Measurements from ENCODE around the gene PRDM2.
A peak's percentile ranks its signal among the peaks of the same experiment; 100 is the strongest.

The PRDM2 gene

DNA sequence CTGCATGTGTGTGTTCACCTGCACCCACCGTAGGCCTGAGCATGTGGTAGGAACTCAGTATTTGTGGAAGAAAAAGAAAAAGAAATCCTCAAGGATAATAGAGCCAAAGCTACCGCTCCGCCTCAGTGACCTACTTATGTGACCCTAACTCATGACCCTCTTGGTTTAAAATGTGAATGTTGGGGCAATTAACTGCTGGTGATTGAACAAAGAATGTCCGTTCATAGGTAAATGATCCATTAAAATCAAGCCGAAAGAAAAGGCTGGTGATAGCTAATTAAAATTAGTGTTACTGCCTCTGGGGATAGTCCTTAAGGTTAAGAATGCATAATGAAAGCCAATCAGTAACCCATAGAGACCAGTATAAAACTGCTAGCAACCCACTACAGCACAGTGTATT lies 98.1 kb downstream of the PRDM2 start:
- Histone ChIP-seq H3K27ac (ENCODE audit: extremely low read depth, low read depth, low read length) (no peak overlapping the region), H3K4me3 (ENCODE audit: low read depth, low read length) (no peak overlapping the region), H3K36me3 (ENCODE audit: control insufficient read depth in 2 of 2, insufficient read depth in 1 of 2, low read length in 2 of 2) (no peaks in the 10 kb centered on the region), H3K4me1 (ENCODE audit: control insufficient read depth, insufficient read depth, low read length) (no peaks in the 10 kb centered on the region; the same call in 1 of the 2 replicates), H3K9me3 (ENCODE audit: control insufficient read depth, insufficient read depth, low read depth, low read length) (no peaks in the 10 kb centered on the region)
- ChIA-PET POLR2A (interaction anchor here (1.7 kb wide), 1 partner anchor 49 kb away, joined by 4 read pairs; no protein-coding TSS in a partner anchor), CTCF (interaction anchor here (1.3 to 2.2 kb wide), 2 partner anchors 9 to 16 kb away, joined by 4 to 13 read pairs; no protein-coding TSS in a partner anchor)
- TF ChIP-seq ZNF549 (tag by site-specific recombination; IDR thresholded peaks at IDR 0.05): no peak
- no peak for TF ChIP-seq ZNF707 (tag by site-specific recombination; IDR thresholded peaks at IDR 0.05)
- TF ChIP-seq ZBTB1 (tag by site-specific recombination; IDR thresholded peaks at IDR 0.05): no peak
- TF ChIP-seq HOXA7 (CRISPR knock-in tag; IDR thresholded peaks at IDR 0.05; ENCODE audit: borderline replicate concordance): no peak

DNA sequence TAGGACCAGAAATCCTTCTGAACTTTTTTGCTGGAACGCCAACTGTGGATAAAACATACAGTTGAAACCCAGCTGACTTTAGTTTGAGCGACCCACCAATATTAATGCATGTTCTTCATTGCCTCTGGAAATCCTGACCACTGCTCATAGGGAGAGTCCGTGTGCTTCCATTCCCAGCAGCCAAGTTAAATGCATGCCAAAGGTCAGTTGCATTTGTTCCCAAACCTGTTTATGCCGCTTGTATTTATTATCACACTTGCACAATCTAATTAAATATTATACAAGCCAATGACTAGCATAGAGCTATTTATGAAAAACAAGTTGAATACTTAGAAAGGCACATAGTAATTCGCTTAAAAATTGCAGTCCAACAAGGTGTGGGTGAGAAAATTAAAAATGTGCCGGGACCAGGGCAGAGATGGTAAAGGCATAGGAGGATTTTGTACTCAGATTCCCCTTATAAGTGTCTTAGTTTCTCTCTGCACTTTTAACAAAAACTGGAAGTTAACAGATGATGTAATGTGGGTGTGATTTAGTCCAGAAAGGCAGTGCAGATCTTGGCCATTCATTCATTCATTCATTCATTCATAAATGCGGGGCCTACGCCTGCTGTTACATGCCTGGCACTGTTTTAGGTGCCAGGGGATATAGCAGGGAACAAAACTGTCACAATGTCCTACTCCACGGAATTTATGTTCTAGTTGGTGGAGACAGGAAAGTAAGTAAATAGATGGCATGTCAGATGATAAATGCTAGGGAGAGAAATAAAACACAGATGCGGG lies 99.7 kb downstream of the PRDM2 start:
- CTCF ChIA-PET: interaction anchor here (0.7 kb wide), 1 partner anchor 156 kb away, joined by 3 read pairs; no protein-coding TSS in a partner anchor

DNA sequence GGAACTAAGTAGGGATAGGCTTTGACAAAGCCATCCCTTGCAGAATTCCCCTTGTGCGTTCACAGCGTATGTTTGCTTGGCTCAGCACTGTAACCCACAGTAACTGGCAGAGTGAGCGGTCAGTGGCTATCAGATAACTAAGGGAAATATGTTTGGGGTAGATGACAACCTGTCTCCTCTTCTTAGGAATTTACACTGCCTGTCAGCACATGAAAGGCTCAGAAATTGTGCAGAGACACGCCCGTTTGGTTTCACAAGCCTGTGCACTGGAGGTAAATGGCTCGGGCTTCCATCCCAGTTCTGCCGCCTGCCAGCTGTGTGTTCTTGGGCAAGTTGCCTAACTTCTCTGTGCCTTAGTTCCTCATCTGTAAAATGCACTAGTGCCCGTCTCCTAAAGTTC lies 101.2 kb downstream of the PRDM2 start:
- ChIA-PET CTCF (no interaction called here), POLR2A (no interaction called here)
- Histone ChIP-seq H3K27ac (ENCODE audit: extremely low read depth, low read depth, low read length) (no peak overlapping the region), H3K4me3 (ENCODE audit: low read depth, low read length) (no peak overlapping the region), H3K4me1 (ENCODE audit: control insufficient read depth, insufficient read depth, low read length) (no peaks in the 10 kb centered on the region; the same call in 1 of the 2 replicates), H3K9me3 (ENCODE audit: control insufficient read depth, insufficient read depth, low read depth, low read length) (no peaks in the 10 kb centered on the region), H3K36me3 (ENCODE audit: control insufficient read depth in 2 of 2, insufficient read depth in 1 of 2, low read length in 2 of 2) (no peaks in the 10 kb centered on the region)
- peak; percentile 17; the same call in 1 of the 2 replicates for TF ChIP-seq ZNF768 (tag by site-specific recombination; IDR thresholded peaks at IDR 0.05)
- no peak for TF ChIP-seq ZNF561 (tag by site-specific recombination; IDR thresholded peaks at IDR 0.05; ENCODE audit: borderline replicate concordance)
- TF ChIP-seq EGR2 (tag by site-specific recombination; IDR thresholded peaks at IDR 0.05; ENCODE audit: low read depth): no peak
- TF ChIP-seq, protein P1, sequence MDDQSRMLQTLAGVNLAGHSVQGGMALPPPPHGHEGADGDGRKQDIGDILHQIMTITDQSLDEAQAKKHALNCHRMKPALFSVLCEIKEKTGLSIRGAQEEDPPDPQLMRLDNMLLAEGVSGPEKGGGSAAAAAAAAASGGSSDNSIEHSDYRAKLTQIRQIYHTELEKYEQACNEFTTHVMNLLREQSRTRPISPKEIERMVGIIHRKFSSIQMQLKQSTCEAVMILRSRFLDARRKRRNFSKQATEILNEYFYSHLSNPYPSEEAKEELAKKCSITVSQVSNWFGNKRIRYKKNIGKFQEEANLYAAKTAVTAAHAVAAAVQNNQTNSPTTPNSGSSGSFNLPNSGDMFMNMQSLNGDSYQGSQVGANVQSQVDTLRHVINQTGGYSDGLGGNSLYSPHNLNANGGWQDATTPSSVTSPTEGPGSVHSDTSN (CRISPR knock-in tag; IDR thresholded peaks at IDR 0.05): no peak
- TF ChIP-seq ZNF701 (tag by site-specific recombination; IDR thresholded peaks at IDR 0.05): no peak

More for the DNA sequence above, 99.7 kb downstream of the PRDM2 start:
- no peak for TF ChIP-seq KLF16 (tag by site-specific recombination; IDR thresholded peaks at IDR 0.05)
- TF ChIP-seq, protein P2, sequence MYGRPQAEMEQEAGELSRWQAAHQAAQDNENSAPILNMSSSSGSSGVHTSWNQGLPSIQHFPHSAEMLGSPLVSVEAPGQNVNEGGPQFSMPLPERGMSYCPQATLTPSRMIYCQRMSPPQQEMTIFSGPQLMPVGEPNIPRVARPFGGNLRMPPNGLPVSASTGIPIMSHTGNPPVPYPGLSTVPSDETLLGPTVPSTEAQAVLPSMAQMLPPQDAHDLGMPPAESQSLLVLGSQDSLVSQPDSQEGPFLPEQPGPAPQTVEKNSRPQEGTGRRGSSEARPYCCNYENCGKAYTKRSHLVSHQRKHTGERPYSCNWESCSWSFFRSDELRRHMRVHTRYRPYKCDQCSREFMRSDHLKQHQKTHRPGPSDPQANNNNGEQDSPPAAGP (tag by site-specific recombination; IDR thresholded peaks at IDR 0.05): no peak
- TF ChIP-seq ZNF24 (tag by site-specific recombination; IDR thresholded peaks at IDR 0.05): peak; percentile 43; the same call in 1 of the 2 replicates
- TF ChIP-seq, protein P3, sequence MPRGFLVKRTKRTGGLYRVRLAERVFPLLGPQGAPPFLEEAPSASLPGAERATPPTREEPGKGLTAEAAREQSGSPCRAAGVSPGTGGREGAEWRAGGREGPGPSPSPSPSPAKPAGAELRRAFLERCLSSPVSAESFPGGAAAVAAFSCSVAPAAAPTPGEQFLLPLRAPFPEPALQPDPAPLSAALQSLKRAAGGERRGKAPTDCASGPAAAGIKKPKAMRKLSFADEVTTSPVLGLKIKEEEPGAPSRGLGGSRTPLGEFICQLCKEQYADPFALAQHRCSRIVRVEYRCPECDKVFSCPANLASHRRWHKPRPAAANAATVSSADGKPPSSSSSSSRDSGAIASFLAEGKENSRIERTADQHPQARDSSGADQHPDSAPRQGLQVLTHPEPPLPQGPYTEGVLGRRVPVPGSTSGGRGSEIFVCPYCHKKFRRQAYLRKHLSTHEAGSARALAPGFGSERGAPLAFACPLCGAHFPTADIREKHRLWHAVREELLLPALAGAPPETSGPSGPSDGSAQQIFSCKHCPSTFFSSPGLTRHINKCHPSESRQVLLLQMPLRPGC (tag by site-specific recombination; IDR thresholded peaks at IDR 0.05): no peak
- Histone ChIP-seq H3K36me3 (ENCODE audit: control insufficient read depth in 2 of 2, insufficient read depth in 1 of 2, low read length in 2 of 2) (no peaks in the 10 kb centered on the region), H3K4me1 (ENCODE audit: control insufficient read depth, insufficient read depth, low read length) (no peaks in the 10 kb centered on the region; the same call in 1 of the 2 replicates), H3K4me3 (ENCODE audit: low read depth, low read length) (no peak overlapping the region), H3K9me3 (ENCODE audit: control insufficient read depth, insufficient read depth, low read depth, low read length) (no peaks in the 10 kb centered on the region), H3K27ac (ENCODE audit: extremely low read depth, low read depth, low read length) (no peak overlapping the region)
- POLR2A ChIA-PET: no interaction called here

Data from HEK293 (cell line).